NB4 (cell line): ENCODE data around the gene SDK2.

Experiments
- DNase-seq: peaks from one replicate; pipeline ENCODE4 v3.0.0; 2010; ENCODE audit warnings: low read depth
- H3K4me3 ChIP-seq: one replicate; pipeline ENCODE4 v1.5.1; 2011; ENCODE audit warnings: mild to moderate bottlenecking, low read depth, low read length, moderate library complexity
- MAX ChIP-seq: IDR thresholded peaks from 2 replicates; pipeline ENCODE4 v1.6.1; 2011; ENCODE audit warnings: low read depth, low read length
- MYC ChIP-seq: IDR thresholded peaks from 2 replicates; pipeline ENCODE4 v1.6.1; 2011; ENCODE audit warnings: low read depth, low read length
- POLR2A ChIP-seq: IDR thresholded peaks from 2 replicates; pipeline ENCODE4 v1.6.1; 2011; ENCODE audit warnings: mild to moderate bottlenecking; ENCODE audit not compliant: insufficient read length; ENCODE audit errors: extremely low read depth
- TF ChIP-seq, protein P1 (sequence below): IDR thresholded peaks from one replicate; pipeline ENCODE4 v1.5.1; 2012; ENCODE audit warnings: low read depth, low read length

Gene SDK2

GRCh38 chr17:73465953-73466230 is 178.4 kb downstream of the SDK2 start:
- no peak for DNase-seq
- no peak overlapping the region for H3K4me3 ChIP-seq
- TF ChIP-seq MAX (no peak), MYC (no peak), POLR2A (no peak)
- TF ChIP-seq, protein P1, sequence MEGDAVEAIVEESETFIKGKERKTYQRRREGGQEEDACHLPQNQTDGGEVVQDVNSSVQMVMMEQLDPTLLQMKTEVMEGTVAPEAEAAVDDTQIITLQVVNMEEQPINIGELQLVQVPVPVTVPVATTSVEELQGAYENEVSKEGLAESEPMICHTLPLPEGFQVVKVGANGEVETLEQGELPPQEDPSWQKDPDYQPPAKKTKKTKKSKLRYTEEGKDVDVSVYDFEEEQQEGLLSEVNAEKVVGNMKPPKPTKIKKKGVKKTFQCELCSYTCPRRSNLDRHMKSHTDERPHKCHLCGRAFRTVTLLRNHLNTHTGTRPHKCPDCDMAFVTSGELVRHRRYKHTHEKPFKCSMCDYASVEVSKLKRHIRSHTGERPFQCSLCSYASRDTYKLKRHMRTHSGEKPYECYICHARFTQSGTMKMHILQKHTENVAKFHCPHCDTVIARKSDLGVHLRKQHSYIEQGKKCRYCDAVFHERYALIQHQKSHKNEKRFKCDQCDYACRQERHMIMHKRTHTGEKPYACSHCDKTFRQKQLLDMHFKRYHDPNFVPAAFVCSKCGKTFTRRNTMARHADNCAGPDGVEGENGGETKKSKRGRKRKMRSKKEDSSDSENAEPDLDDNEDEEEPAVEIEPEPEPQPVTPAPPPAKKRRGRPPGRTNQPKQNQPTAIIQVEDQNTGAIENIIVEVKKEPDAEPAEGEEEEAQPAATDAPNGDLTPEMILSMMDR: no peak

DNA sequence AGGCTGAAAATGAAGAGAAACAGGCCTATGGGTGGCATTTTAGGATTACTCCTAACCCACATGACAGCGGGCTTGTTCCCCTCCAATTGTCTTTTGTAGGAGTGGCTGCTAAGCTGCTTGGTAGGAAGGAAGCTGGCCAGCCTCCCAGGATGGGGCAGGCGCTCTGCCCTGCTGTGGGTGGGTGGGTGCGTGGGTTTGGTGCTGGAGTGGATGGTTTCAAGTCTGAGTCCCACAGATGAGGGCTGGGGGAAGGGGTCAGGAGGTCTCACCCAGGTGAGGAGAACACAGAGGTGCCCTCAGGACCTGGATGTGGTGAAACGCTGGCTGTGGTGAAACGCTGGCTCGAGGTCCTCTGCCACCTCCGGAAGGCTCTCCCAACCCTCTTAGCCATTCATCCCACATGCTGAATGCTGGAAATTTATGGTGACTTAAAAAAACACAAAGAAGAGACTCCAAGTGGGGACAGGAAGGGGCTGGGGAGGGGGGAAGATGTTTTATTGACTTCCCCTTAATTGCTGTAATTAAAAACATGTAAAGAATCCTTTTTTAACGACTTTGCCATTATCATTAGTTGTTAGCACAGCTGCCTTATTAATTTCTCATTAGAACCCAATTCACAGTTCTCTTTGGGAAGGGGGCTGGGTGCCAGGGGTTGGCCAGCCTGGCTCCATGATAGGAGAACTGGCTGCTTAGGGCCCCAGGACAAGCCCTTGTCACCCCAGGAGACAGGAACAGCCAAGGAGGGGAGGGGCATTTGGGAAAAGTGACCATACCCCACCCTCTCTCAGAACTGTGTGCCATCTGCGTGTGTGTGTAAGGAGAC is 178.9 kb downstream of the SDK2 start:
- no peak overlapping the region for H3K4me3 ChIP-seq
- DNase-seq: no peak
- TF ChIP-seq, protein P1: no peak
- TF ChIP-seq MAX (no peak), POLR2A (no peak), MYC (no peak)

DNA sequence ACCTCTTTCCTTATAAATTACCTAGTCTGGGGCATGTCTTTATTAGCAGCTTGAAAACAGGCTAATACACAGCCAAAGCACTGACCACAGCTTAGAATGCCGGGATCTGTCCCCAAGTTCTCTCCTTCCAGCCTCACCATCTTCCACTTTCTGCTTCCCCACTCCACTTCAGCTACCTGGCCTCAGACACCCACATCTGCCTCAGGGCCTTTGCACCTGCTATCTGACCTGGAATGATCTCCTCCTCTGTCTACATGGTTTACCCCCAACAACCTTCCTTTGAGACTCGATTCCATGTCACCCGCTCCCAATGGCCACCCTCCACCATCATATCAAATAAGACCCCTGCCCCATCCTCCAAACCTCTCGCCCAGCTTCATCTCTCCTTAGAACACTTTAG is 179.8 kb downstream of the SDK2 start:
- no peak for DNase-seq

GRCh38 chr17:73463821-73464220 is 180.4 kb downstream of the SDK2 start:
- H3K4me3 ChIP-seq: no peak overlapping the region
- TF ChIP-seq, protein P1: no peak
- TF ChIP-seq MYC (no peak), MAX (no peak), POLR2A (no peak)
- DNase-seq: no peak

More for the DNA sequence above, 179.8 kb downstream of the SDK2 start:
- H3K4me3 ChIP-seq: no peak overlapping the region
- TF ChIP-seq MYC: no peak
- TF ChIP-seq POLR2A: no peak
- TF ChIP-seq, protein P1: no peak
- TF ChIP-seq MAX: no peak

DNA sequence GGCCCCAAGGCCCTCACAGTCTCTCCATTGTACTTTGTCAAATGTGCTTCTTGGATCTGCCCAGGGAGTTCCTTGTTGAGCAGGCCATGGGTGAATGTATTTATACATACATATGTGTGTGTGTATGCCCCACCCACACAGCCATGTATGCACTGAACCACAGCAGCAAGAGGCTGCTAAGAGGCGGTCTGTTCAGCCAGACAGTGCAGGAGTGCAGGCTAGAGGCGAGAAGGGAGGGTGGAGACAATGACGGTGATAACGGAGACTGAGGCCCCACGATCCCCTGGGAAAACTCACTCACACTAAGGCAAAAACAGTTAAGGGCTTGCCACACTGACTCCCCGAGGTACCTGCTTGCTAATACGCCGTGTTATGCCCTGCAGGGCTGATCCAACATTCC is 181.4 kb downstream of the SDK2 start:
- TF ChIP-seq POLR2A (no peak), MAX (no peak), MYC (no peak)
- TF ChIP-seq, protein P1: no peak
- DNase-seq: no peak
- H3K4me3 ChIP-seq: no peak overlapping the region
